Ramos (cell line): ENCODE results near the gene SH3RF3.
"Not testable (repeated sequence)": the region's sequence is repeated elsewhere in the genome, so short reads cannot be mapped to it uniquely, and the experiment has no call there.

Experiments used
- in situ Hi-C: fragments of 300-500 bp; cut with MboI; formaldehyde crosslinking; loops from one replicate; pipeline ENCODE4 v1.14.3; 2022; ENCODE audit warnings: low sequenced_read_pairs; ENCODE audit not compliant: unreplicated experiment

Gene SH3RF3

DNA sequence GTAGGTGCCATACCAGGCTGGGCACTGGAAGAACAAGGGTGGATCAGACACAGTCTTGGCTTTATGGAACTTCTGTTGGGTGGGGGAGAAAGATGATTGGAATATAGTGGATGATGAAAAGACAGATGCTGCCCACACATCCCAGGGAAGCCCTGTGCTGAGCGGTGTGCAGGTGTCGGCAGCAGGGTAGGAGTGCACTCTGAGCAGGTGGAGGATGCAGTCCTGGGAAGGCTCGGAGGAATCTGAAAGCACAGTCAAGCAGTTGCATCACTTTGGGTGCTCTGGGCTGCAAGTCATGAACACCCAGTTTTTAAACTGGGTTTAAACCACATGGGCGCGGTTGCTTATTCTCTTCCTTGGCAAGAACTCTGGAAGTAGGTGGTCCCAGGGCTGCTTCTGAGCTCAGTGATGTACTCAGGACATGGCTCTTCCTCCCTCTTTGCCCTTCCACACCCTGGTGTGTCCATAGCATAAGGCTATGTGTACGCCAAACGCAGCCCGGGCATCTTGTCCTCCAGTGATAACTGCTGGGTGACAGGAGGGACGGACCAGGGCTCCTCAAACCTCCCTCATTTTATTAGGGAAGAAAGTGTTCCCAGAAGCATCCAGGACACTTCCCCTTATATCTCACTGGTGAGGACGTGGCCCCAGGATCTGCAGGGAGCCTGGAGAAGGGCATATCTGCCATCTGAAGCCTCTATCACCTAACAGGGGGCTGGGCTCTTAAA is 84.0 kb downstream of the SH3RF3 start:
- in situ Hi-C loops: no loop called here

DNA sequence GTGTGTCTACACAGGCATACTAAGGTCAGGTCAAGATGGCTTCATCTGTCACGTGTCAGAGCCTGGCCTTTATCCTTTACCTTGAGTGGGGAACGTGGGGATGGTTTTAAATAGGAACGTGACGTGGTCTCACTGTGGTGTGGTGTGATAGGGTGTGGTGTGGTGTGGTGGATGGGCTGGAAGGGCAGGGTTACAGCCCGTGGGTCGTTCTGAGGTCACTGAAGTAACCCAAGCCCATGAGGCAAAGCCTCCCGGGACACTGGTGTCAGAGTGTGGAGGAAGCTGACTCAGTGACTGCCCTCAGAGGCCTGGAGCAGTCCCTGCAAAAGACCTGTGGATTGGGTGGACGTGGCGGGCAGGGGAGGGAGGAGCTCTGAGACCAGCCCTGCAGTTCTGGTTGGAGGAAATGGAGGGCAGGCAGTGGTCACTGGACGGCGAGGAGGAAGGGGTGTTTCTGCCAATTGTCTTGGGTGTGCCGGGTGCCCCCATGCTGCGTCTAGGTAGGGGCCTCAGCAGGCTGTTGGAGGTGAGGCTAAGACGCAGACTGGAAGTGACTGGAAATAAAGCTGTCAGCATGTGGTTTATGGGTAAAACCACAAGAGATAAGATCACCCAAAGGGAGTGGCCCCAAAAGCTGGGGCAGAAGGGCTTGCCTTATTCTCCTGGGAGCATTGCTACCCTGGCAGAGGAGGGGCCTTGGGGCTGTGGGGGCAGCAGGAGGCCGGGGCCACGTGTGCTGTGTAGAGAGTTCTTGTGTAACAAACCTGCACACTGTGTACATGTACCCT is 84.8 kb downstream of the SH3RF3 start:
- in situ Hi-C loops: no loop called here

DNA sequence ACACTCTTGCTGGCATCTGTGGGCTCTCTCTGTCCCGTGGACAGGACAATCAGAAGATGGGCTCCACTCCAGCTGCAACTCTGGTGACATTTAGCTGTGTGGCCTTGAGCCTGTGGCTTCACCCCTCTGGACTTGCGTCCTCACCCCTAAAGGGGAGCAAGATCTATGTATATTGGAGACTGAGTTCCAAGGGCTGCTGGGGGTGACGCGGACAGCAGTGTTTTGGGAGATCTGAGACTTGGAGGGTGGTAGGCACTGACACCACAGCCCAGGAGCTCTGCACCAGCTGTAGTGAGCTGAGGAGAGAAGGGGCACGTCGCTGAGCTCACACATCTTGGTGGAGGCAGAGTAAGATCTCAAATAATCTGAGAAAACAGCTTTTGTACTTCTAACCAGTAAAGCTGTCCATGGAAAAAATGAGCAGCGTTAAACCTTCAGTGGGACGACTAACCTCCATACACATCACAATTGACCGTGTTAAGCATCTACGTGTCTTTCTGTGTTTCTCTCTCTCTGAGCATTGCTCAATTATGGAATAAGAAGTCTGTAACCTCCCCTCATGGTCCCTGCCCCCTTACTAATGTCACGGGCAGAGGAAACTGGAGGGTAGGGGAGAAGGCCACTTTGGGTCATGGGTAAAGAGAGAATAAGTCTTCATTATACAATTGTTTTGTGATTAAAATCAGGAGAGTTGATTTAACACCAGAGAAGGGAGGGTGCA is 85.8 kb downstream of the SH3RF3 start:
- in situ Hi-C loops: no loop called here

DNA sequence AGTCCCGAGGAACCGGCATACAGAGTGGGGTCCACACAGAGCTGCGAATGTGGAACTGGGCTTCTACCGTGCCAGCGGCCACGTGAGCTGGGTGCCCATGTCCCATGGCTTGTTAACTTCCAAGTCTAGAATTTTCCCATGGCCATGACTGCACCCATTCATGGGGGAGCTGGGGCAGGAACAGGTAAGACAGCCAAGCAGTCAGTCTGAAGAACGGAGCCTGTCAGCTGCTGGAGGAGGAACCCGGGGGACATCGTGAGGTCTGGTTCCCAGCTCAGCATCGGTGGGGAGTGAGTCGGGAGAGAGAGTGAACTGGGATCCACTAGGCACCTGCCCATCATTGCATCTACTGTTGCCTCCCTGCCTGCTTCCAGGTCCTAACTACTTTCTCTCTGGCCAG is 86.9 kb downstream of the SH3RF3 start:
- in situ Hi-C loops: no loop called here

DNA sequence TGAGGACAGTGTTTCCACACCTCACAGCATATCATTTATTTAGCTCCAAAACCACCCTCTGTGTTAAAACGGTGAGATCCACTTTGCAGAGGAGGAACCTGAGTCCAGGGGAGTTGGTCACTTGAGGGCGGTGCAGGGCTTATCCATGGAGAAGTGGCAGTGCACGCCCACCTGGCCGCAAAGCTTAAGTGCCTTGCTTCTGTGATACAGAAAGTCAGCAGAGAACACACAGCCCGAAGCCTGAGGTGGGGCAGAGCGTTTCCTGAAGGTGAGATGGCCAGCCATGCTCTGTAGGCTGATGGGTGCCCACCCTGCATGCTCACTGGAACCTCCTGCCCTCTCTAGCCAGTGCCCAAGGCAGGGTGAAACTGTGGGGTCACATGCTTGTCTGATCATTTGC is 87.3 kb downstream of the SH3RF3 start:
- in situ Hi-C loops: no loop called here

DNA sequence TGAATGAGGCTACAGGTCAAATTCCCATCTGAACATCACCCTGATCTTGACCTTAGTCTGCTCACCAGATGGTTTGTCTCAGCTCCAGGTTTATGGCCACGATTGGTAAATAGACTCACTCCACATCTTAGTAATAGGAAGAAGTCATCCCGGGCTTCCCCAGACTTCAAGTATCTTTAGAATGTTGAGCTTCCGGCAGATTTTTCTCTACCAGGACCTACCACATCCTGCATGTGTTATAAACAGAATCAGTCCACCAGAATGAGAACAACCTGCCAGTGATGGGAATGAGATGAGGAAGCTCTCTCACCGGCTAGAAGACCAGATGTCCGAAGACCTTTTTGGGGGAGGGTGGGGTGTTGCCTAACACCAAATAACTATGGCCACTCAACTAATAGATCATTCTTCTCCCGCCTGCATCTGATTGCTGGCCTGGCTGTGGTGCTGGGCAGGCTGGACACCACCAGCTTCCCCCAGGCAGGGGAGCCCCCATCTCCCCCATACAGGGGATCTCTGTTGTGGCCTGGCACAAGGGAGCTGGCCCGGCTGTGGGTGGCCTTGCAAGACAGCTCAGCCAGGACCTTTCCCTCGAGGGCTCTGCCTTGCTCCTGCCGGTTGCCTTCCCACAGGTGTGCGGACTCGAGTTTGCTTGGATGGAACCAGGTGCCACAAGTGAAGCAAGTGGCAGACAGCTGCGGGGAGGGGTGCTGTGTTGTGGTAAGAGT is 88.5 kb downstream of the SH3RF3 start:
- in situ Hi-C loops: no loop called here

DNA sequence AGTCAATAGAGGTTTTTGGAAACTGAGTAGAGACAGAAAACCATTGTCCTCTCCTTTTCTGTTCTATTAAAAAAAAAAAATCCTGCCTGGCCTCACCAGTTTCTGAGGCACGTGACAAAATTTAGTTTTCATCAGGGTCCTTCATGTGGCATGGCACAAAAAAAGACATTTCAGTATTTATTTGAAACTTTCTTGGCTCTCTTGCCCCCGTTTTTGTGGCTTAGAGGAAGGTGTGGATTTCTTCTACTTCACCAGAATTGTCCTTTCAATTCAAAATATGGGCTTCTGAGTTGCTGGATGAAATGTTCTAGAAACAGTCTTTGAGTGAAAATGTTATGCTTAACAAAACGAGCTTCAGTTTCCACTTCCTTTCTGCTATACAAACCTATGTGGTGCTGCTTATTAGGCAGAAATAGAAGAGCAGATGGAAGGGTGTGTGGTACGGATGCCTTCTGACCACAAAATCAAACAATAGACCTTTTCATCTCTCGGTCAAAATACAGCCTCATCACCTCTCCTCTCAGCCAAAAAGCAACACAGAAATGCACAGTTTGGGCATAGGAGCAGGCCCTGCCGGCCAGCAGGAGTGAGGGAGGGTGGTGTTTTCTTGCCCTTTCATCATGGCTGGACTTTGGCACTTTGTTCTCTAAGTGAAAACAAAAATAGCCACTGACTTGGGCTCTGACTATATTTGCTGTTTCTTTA is 89.2 kb downstream of the SH3RF3 start:
- in situ Hi-C loops: no loop called here

DNA sequence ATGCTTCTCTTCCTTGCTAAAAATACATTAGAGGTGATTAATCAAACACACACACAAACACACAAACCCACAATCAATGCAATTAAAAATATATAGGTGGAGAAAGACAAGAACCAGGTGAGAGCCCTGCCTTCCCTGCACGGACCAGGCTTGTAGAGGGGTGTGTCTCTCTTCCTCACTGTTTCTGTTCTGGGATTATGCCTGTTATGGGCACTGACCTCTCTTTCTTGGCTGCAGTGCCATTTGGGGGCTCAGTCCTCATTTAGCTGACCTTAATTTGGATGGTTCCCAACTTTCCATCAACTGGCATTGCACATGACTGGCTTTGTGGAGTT is 89.8 kb downstream of the SH3RF3 start:
- in situ Hi-C loops: no loop called here

DNA sequence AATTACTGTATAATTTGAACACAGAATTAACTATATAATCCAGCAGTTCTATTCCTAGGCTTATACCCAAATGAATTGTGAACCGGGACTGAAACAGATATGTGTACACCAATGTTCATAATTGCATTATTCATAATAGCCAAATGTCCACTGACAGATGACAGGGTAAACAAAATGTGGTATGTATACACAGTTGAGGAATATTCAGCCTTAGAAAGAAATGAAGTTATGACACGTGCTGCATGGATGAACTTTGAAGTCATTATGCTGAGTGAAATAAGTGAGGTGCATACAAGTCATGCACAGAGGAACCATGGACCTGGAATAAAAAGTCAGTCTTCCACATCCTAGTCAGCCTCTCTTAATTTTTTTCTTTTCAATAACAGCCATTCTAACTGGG is 91.9 kb downstream of the SH3RF3 start:
- in situ Hi-C loops: no loop called here

DNA sequence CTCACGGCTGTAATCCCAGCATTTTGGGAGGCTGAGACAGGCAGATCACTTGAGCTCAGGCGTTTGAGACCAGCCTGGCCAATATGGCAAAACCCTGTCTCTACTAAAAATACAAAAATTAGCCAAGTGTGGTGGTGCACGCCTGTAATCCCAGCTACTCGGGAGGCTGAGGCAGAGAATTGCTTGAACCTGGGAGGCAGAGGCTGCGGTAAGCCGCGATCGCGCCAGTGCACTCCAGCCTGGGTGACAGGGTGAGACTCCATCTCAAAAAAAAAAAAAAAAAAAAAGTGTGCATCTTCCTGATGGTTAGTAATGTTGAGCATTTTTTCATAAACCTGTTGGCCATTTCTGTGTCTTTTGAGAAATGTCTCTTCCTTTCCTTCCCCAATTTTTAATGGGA is 92.3 kb downstream of the SH3RF3 start:
- in situ Hi-C loops: not testable (repeated sequence)

DNA sequence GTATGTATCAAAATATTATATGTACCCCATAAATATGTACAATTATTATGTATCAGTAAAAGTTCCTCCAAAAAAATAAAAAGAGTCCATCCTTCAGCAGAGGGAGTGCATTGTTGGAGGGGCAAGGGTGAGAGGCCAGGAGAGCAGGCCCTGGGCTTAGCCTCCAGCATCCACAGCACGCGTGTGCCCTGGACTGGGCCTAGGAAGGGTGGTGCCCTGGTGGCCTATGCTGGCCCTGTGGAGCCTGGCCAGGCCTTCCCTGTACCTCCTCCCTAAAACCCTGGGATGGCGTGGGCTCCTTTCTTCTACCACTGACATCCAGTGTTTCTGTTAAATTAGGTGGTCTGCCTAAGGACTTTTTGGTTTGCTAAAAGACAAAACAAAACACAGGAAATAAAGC is 93.4 kb downstream of the SH3RF3 start:
- in situ Hi-C loops: no loop called here

DNA sequence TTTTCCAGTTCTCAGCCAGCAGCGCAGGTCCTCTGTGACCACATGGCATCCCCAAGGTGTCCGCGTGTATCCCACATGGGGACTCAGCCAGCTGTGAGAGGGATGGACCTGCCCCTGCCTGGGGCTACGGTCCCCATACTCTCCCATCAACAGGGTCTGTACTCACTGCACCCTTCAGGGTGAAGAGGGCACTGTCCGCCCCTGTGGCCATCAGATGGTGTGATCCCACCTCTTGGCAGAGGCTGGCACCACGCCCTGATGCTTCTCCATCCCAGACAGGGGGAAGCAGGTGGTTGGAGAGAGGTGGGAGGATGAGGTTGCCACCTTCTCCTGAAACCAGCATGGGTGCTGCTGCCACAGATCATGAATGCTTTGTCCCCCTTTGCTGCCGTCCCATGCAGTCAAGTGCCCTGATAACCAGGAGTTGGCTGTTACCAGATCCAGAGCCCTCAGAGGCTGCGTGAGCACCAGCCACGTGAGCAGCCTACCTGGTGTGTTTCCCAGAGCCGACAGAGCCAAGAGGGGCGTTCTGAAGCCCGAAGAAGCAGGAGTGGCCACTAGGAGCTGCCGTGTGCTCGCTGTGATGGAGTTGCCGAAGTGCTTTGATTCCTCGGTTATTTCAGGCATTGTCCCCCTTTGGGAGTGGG is 93.9 kb downstream of the SH3RF3 start:
- in situ Hi-C loops: no loop called here

DNA sequence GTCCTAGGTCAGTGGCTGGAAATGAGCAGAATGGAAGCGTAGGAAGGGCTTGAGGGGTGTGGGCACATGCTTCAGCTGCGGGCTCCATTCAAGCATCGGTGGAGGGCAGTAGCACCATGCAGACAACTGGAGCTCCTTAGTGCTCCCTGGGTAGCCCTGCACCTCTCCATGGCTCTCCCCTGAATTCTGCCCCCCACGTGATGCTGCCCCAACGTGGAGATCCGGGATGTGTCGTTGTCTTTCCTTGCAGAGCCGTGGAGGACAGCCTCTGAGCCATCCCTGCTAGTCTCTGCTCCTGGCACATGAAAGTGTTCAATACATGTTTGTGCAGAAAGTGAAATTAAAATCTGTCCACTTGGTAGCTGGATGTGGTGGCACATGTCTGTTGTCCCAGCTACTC is 94.5 kb downstream of the SH3RF3 start:
- in situ Hi-C loops: no loop called here

DNA sequence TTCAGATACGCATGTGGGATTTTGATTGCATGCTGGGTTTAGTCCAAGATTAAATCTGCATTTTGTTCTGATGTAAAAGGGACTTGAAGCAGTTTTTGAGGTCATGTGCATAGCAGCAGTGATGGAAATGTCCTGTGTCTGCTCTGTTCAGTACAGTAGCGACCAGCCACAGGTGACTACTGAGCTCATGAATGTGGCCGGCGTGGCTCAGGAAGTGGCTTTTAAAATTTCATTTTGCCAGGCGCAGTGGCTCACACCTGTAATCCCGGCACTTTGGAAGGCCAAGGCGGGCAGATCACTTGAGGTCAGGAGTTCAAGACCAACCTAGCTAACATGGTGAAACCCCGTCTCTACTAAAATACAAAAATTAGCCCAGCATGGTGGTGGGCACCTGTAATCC is 95.3 kb downstream of the SH3RF3 start:
- in situ Hi-C loops: not testable (repeated sequence)

DNA sequence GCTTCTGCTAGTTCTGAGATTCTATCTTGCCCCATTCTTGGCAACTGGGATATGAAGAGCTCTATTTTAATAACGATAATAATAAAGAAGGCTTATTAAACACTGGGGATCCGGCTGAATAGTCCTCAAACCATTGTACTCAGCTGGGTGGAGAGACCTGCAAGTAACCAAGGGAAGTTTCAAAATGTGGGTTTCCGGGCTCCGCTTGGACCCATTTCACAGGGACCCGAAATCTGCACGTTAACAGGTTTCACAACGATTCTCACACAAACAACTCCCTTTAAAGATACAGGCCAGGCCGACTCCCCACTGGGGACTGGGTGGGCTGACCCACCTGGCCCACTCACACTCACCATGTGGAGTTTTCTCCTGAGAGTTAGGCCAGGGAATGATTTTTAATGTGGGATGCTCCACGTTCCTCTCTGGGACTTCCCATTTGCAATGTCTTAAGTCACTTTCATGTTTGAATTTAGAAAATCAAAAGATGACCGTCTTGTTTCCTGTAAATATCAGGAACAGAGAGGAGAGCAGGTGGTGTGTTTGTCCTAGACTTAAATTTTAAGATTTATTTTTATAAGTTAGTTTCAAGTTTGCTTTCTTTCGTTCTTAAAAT is 96.3 kb downstream of the SH3RF3 start:
- in situ Hi-C loops: no loop called here

DNA sequence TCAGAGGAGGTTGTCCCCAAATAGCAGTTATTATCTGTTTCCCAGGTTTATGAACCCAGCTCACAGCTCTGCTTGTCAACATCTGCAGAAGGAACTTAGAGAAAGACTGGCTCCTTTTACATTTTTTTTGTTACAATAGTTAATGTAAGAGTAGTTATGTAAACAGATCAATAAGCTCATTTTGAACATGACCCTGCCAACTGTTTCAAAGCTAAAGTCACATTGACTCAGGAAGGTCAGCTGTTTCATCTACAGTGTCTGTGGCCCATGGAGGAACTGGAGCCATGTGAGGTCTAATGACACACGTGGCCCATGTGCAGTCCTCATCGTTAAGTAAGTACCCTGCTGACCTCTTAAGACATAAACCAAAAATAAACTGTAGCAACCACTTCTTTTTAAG is 97.1 kb downstream of the SH3RF3 start:
- in situ Hi-C loops: no loop called here

DNA sequence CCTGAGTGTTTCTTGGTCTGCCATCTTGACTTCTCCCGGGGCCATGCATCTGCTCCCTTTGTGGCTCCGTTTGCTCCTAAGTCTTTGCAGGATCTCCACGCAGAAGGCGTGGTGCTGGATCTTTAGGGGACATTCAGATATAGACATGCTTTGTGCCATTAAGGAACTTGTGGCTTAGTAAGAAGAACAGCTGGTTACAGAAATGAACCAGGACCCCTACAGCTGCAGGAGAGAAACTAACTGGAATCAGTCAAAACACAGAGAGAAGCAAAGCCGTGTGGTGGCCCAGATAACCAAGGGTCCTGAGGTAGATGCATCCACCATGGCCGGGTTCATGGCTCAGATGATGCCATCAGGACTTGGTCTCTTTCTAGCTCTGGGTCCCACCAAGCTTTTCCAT is 97.6 kb downstream of the SH3RF3 start:
- in situ Hi-C loops: no loop called here

DNA sequence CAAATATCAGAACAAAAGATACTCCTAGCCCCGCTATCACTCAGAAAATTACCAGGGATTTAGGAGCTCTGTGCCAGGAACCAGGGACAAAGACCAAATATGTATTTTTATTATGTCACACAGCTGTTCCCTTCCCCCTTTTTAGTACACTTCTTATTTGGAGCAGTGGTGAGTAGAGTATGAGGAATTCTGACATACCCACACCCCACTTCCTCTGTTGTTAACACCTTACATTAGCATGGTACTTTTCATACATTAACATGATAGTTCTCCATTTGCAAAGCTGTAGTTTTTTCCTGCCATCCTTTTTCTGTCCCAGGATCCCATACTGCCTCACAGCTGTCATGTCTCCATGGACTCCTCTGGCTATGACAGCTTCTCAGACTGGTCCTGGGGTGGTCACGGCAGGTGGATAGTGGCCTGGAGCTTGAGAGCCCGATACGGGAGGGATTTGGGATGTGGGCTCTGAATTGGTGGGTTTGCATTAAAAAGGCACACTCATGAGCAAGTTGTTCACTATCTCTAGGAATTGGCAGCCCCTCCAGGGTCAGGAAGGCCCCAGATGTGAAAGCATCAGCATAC is 100.2 kb downstream of the SH3RF3 start:
- in situ Hi-C loops: no loop called here

DNA sequence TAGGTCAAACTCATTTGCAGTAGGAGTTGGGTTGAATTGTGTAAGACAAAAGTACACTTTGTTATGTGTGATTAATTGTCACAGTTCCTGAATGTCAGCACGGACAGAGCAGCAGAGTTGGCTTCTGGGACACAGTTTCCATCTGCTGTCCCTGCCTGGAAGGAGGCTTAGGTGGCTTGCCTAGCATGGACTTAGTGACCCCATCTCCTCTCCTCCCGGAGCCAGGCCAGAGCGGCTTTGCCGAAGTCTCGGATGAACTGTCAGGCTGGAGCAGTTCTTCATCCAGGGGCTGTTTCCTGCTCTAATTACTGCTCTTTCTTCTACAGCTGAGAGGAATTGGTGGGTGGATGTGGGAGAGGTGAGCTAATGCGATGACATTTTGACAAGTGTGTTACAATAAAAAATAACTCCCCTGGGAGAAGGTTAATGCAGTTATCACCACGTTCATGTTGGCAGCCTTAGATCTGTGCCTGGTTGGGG is 102.0 kb downstream of the SH3RF3 start:
- in situ Hi-C loops: no loop called here
